Mucosa of stomach (tissue), 1 donor: ENCODE results near the gene EDN2.

Experiments used
- H3K27me3 ChIP-seq: one replicate; pipeline ENCODE4 v1.7.0; 2013; ENCODE audit warnings: mild to moderate bottlenecking, low read length; ENCODE audit not compliant: control insufficient read depth, insufficient read depth
- H3K36me3 ChIP-seq: one replicate; pipeline ENCODE4 v1.7.0; 2013; ENCODE audit warnings: low read length; ENCODE audit not compliant: control insufficient read depth, insufficient read depth
- H3K4me1 ChIP-seq: one replicate; pipeline ENCODE4 v1.7.0; 2013; ENCODE audit warnings: mild to moderate bottlenecking, low read length; ENCODE audit not compliant: control insufficient read depth, insufficient read depth
- H3K4me3 ChIP-seq: one replicate; pipeline ENCODE4 v1.7.0; 2013; ENCODE audit warnings: low read length
- H3K9ac ChIP-seq: one replicate; pipeline ENCODE4 v1.7.0; 2013; ENCODE audit warnings: mild to moderate bottlenecking, low read length, moderate library complexity
- H3K9me3 ChIP-seq: one replicate; pipeline ENCODE4 v1.7.0; 2013; ENCODE audit warnings: mild to moderate bottlenecking, low read length, moderate library complexity; ENCODE audit not compliant: control insufficient read depth
- donor health status: Pancreatic carcinoma.

The EDN2 gene

GRCh38 chr1:41462680-41463004 lies 21.8 kb downstream of the EDN2 start:
- no peak overlapping the region for H3K9ac ChIP-seq
- H3K27me3 ChIP-seq: peaks cover 4% of the 10 kb centered on the region
- no peaks in the 10 kb centered on the region for H3K36me3 ChIP-seq
- no peaks in the 10 kb centered on the region for H3K9me3 ChIP-seq
- peaks cover 27% of the 10 kb centered on the region for H3K4me1 ChIP-seq
- no peak overlapping the region for H3K4me3 ChIP-seq

- no peaks in the 10 kb centered on the region for H3K36me3 ChIP-seq
- no peaks in the 10 kb centered on the region for H3K27me3 ChIP-seq
- no peaks in the 10 kb centered on the region for H3K9me3 ChIP-seq
- no peak overlapping the region for H3K4me3 ChIP-seq
- peaks cover 21% of the 10 kb centered on the region for H3K4me1 ChIP-seq
- H3K9ac ChIP-seq: no peak overlapping the region
Observed at GRCh38 chr1:41461790-41462679, 22.4 kb downstream of the EDN2 start.

GRCh38 chr1:41456847-41457540 lies 27.5 kb downstream of the EDN2 start:
- no peaks in the 10 kb centered on the region for H3K36me3 ChIP-seq
- peaks cover 9% of the 10 kb centered on the region for H3K4me1 ChIP-seq
- no peaks in the 10 kb centered on the region for H3K27me3 ChIP-seq
- H3K9ac ChIP-seq: no peak overlapping the region
- H3K9me3 ChIP-seq: no peaks in the 10 kb centered on the region
- H3K4me3 ChIP-seq: no peak overlapping the region

GRCh38 chr1:41455479-41456332 lies 28.8 kb downstream of the EDN2 start:
- no peaks in the 10 kb centered on the region for H3K27me3 ChIP-seq
- no peak overlapping the region for H3K4me3 ChIP-seq
- no peaks in the 10 kb centered on the region for H3K9me3 ChIP-seq
- H3K9ac ChIP-seq: no peak overlapping the region
- H3K4me1 ChIP-seq: peaks cover 6% of the 10 kb centered on the region
- H3K36me3 ChIP-seq: no peaks in the 10 kb centered on the region

GRCh38 chr1:41454406-41454805 lies 30.1 kb downstream of the EDN2 start:
- Histone ChIP-seq H3K9ac (no peak overlapping the region), H3K4me3 (no peak overlapping the region), H3K27me3 (no peaks in the 10 kb centered on the region), H3K36me3 (no peaks in the 10 kb centered on the region), H3K4me1 (peaks cover 11% of the 10 kb centered on the region), H3K9me3 (no peaks in the 10 kb centered on the region)

- H3K4me3 ChIP-seq: no peak overlapping the region
- H3K9ac ChIP-seq: no peak overlapping the region
- H3K9me3 ChIP-seq: no peaks in the 10 kb centered on the region
- no peaks in the 10 kb centered on the region for H3K36me3 ChIP-seq
- H3K27me3 ChIP-seq: no peaks in the 10 kb centered on the region
- H3K4me1 ChIP-seq: peaks cover 11% of the 10 kb centered on the region
Observed at GRCh38 chr1:41452704-41453290, 31.7 kb downstream of the EDN2 start.

- Histone ChIP-seq H3K9me3 (no peaks in the 10 kb centered on the region), H3K9ac (no peak overlapping the region), H3K27me3 (no peaks in the 10 kb centered on the region), H3K36me3 (no peaks in the 10 kb centered on the region), H3K4me1 (peaks cover 11% of the 10 kb centered on the region), H3K4me3 (no peak overlapping the region)
Observed at GRCh38 chr1:41450747-41451285, 33.7 kb downstream of the EDN2 start.

- Histone ChIP-seq H3K36me3 (no peaks in the 10 kb centered on the region), H3K9ac (no peak overlapping the region), H3K4me1 (peaks cover 10% of the 10 kb centered on the region), H3K27me3 (peaks cover 4% of the 10 kb centered on the region), H3K9me3 (peaks cover 4% of the 10 kb centered on the region), H3K4me3 (no peak overlapping the region)
Observed at GRCh38 chr1:41449326-41449921, 35.1 kb downstream of the EDN2 start.

- Histone ChIP-seq H3K27me3 (peaks cover 4% of the 10 kb centered on the region), H3K36me3 (no peaks in the 10 kb centered on the region), H3K4me3 (no peak overlapping the region), H3K9me3 (peaks cover 4% of the 10 kb centered on the region), H3K4me1 (peaks cover 6% of the 10 kb centered on the region), H3K9ac (no peak overlapping the region)
Observed at GRCh38 chr1:41448821-41449220, 35.7 kb downstream of the EDN2 start.

GRCh38 chr1:41447995-41448770 lies 36.3 kb downstream of the EDN2 start:
- H3K27me3 ChIP-seq: peaks cover 4% of the 10 kb centered on the region
- no peak overlapping the region for H3K4me3 ChIP-seq
- no peaks in the 10 kb centered on the region for H3K36me3 ChIP-seq
- peaks cover 4% of the 10 kb centered on the region for H3K9me3 ChIP-seq
- no peak overlapping the region for H3K9ac ChIP-seq
- peaks cover 6% of the 10 kb centered on the region for H3K4me1 ChIP-seq
